Colonic mucosa (tissue), 4 donors: ENCODE measurements around the gene ZDHHC14. TPM values are rescaled to one million over a fixed set of nuclear protein-coding genes. Genes with fewer than 3 reads are reported as not detected.

Experiments used
- DNase-seq: peaks from one replicate; pipeline ENCODE4 v3.0.0-alpha.2; 2020
- H3K27ac ChIP-seq: fragments of 200-600 bp; one replicate; pipeline ENCODE4 v1.8.0; 2021
- H3K27me3 ChIP-seq: fragments of 200-600 bp; one replicate; pipeline ENCODE4 v1.8.0; 2021
- H3K36me3 ChIP-seq: fragments of 200-600 bp; one replicate; pipeline ENCODE4 v1.8.0; 2021
- H3K4me1 ChIP-seq: fragments of 200-600 bp; one replicate; pipeline ENCODE4 v1.8.0; 2021; ENCODE audit warnings: mild to moderate bottlenecking
- H3K4me3 ChIP-seq: fragments of 200-600 bp; one replicate; pipeline ENCODE4 v1.8.0; 2021
- H3K9ac ChIP-seq, 2 donors: one replicate each; pipeline ENCODE4 v1.7.0; 2013; ENCODE audit warnings: control low read depth in 2 of 2, low read depth in 2 of 2, low read length in 2 of 2
- H3K9me3 ChIP-seq: fragments of 200-600 bp; one replicate; pipeline ENCODE4 v1.8.0; 2021
- CTCF ChIP-seq: fragments of 200-600 bp; IDR thresholded peaks from one replicate; pipeline ENCODE4 v1.8.0; 2022; ENCODE audit warnings: antibody characterized with exemption, mild to moderate bottlenecking
- intact Hi-C: fragments of 100-400 bp; cut with DNase I; formaldehyde crosslinking; loops from one replicate; pipeline ENCODE4 v1.14.1; 2022
- total RNA-seq, 2 donors: library from RNA; stranded (reverse); fragmentation: NEBNext Ultra II Directional in 1 of 2; extraction: Animal tissue kit (Norgen Biotek cat#: 25700) in 1 of 2; gene quantifications; one replicate each; pipeline ENCODE4 v1.2.1, GENCODE V29; 2021
- donor health status: healthy.
- donor health status: DM: no; HTN: no; CAD: no.
- donor health status: DM: no; HTN: no; CAD: no.

The ZDHHC14 gene
- total RNA-seq, 2 donors from 2014 or later = 8.4 to 11.4 TPM

- intact Hi-C loops = no loop called here
- H3K27ac ChIP-seq = no peak overlapping the region
- DNase-seq = no peak
- H3K27me3 ChIP-seq = no peaks in the 10 kb centered on the region
- no peaks in the 10 kb centered on the region for H3K9me3 ChIP-seq
- TF ChIP-seq CTCF = no peak
- H3K36me3 ChIP-seq = no peaks in the 10 kb centered on the region
- H3K4me1 ChIP-seq = no peaks in the 10 kb centered on the region
- H3K4me3 ChIP-seq = no peak overlapping the region
- H3K9ac ChIP-seq = no peak overlapping the region
Measured at GRCh38 chr6:157653521-157653920, 272.5 kb downstream of the ZDHHC14 start.

- H3K27ac ChIP-seq = no peak overlapping the region
- H3K9ac ChIP-seq = no peak overlapping the region
- no peak overlapping the region for H3K4me3 ChIP-seq
- H3K9me3 ChIP-seq = no peaks in the 10 kb centered on the region
- no peaks in the 10 kb centered on the region for H3K4me1 ChIP-seq
- no peaks in the 10 kb centered on the region for H3K27me3 ChIP-seq
- DNase-seq = no peak
- TF ChIP-seq CTCF = no peak
- intact Hi-C loops = no loop called here
- no peaks in the 10 kb centered on the region for H3K36me3 ChIP-seq
Measured at GRCh38 chr6:157655139-157655538, 274.1 kb downstream of the ZDHHC14 start.

- Histone ChIP-seq H3K36me3 (no peaks in the 10 kb centered on the region), H3K4me1 (no peaks in the 10 kb centered on the region), H3K4me3 (no peak overlapping the region), H3K27ac (no peak overlapping the region), H3K27me3 (no peaks in the 10 kb centered on the region), H3K9me3 (no peaks in the 10 kb centered on the region), H3K9ac (no peak overlapping the region)
- no peak for TF ChIP-seq CTCF
- no peak for DNase-seq
- intact Hi-C loops = no loop called here
Measured at GRCh38 chr6:157656437-157656997, 275.5 kb downstream of the ZDHHC14 start.

- no peaks in the 10 kb centered on the region for H3K9me3 ChIP-seq
- H3K4me1 ChIP-seq = no peaks in the 10 kb centered on the region
- no peak overlapping the region for H3K4me3 ChIP-seq
- H3K27me3 ChIP-seq = no peaks in the 10 kb centered on the region
- intact Hi-C loops = no loop called here
- H3K9ac ChIP-seq = no peak overlapping the region
- H3K36me3 ChIP-seq = no peaks in the 10 kb centered on the region
- DNase-seq = no peak
- H3K27ac ChIP-seq = no peak overlapping the region
- no peak for TF ChIP-seq CTCF
Measured at GRCh38 chr6:157657754-157658153, 276.8 kb downstream of the ZDHHC14 start.

- H3K9ac ChIP-seq = no peak overlapping the region
- H3K36me3 ChIP-seq = no peaks in the 10 kb centered on the region
- no peak overlapping the region for H3K4me3 ChIP-seq
- no peak for DNase-seq
- H3K27ac ChIP-seq = no peak overlapping the region
- no peaks in the 10 kb centered on the region for H3K4me1 ChIP-seq
- H3K27me3 ChIP-seq = no peaks in the 10 kb centered on the region
- intact Hi-C loops = no loop called here
- H3K9me3 ChIP-seq = no peaks in the 10 kb centered on the region
- TF ChIP-seq CTCF = no peak
Measured at GRCh38 chr6:157658301-157658700, 277.3 kb downstream of the ZDHHC14 start.
